DOHH2 (cell line): ENCODE results near the gene NOSTRIN.

Source experiments
- CTCF ChIP-seq: fragments of 200-600 bp; sonication (generic); IDR thresholded peaks from one replicate; pipeline ENCODE4 v1.5.1; 2014; ENCODE audit warnings: antibody characterized with exemption, mild to moderate bottlenecking, low read depth, low read length; ENCODE audit not compliant: poor library complexity, severe bottlenecking
- EZH2phosphoT487 ChIP-seq: fragments of 200-600 bp; sonication (generic); IDR thresholded peaks from 2 replicates; pipeline ENCODE4 v1.6.1; 2017; ENCODE audit warnings: borderline replicate concordance, mild to moderate bottlenecking, antibody characterized with exemption, low read length, moderate library complexity, mixed read lengths

- TF ChIP-seq EZH2phosphoT487: no peak
- no peak for TF ChIP-seq CTCF
Observed at GRCh38 chr2:168805615-168806014, 3.2 kb downstream of the NOSTRIN start.
